Measurements from ENCODE around the gene CXCR3.

The CXCR3 gene

GRCh38 chrX:71615056-71615455, 3.3 kb downstream of the CXCR3 start:
- TF ChIP-seq CTCF (IDR thresholded peaks at IDR 0.05), result no peak

GRCh38 chrX:71612256-71612655, 6.1 kb downstream of the CXCR3 start:
- no peak for TF ChIP-seq CTCF (IDR thresholded peaks at IDR 0.05)

GRCh38 chrX:71609095-71609750, 9.1 kb downstream of the CXCR3 start:
- TF ChIP-seq CTCF (IDR thresholded peaks at IDR 0.05), result no peak

GRCh38 chrX:71607488-71607887, 10.8 kb downstream of the CXCR3 start:
- no peak for TF ChIP-seq CTCF (IDR thresholded peaks at IDR 0.05)

- no peak for TF ChIP-seq CTCF (IDR thresholded peaks at IDR 0.05)
Measured at GRCh38 chrX:71606536-71607216, 11.6 kb downstream of the CXCR3 start.

GRCh38 chrX:71604796-71605568, 13.3 kb downstream of the CXCR3 start:
- TF ChIP-seq CTCF (IDR thresholded peaks at IDR 0.05), result no peak

- TF ChIP-seq CTCF (IDR thresholded peaks at IDR 0.05), result no peak
Measured at GRCh38 chrX:71604141-71604540, 14.2 kb downstream of the CXCR3 start.
